NCI-H1436 (cell line): ENCODE results near the gene SERBP1.
"Not testable (repeated sequence)": the region's sequence is repeated elsewhere in the genome, so short reads cannot be mapped to it uniquely, and the experiment has no call there.

ENCODE experiments used
- DNase-seq: peaks from one replicate; lab custom pipeline; 2025; lab: John Stamatoyannopoulos, UW

Gene SERBP1

GRCh38 chr1:67405473-67406245, 24.5 kb downstream of the SERBP1 start:
- no peak for DNase-seq

GRCh38 chr1:67404212-67404620, 26.0 kb downstream of the SERBP1 start:
- DNase-seq, result no peak

- no peak for DNase-seq
These were observed 28.8 kb downstream of the SERBP1 start for GRCh38 chr1:67401443-67401842.

- not testable (repeated sequence) for DNase-seq
These were observed 30.0 kb downstream of the SERBP1 start for GRCh38 chr1:67400029-67400786.

- DNase-seq, result no peak
These were observed 30.8 kb downstream of the SERBP1 start for GRCh38 chr1:67399199-67399993.

GRCh38 chr1:67394548-67394947, 35.7 kb downstream of the SERBP1 start:
- DNase-seq, result no peak

- no peak for DNase-seq
These were observed 36.5 kb downstream of the SERBP1 start for GRCh38 chr1:67393737-67394136.

- no peak for DNase-seq
These were observed 37.0 kb downstream of the SERBP1 start for GRCh38 chr1:67393240-67393639.

- no peak for DNase-seq
These were observed 39.9 kb downstream of the SERBP1 start for GRCh38 chr1:67390041-67390887.

- no peak for DNase-seq
These were observed 46.1 kb downstream of the SERBP1 start for GRCh38 chr1:67383999-67384638.

- DNase-seq, result no peak
These were observed 47.9 kb downstream of the SERBP1 start for GRCh38 chr1:67382292-67382691.

GRCh38 chr1:67381154-67381553, 49.0 kb downstream of the SERBP1 start:
- no peak for DNase-seq

GRCh38 chr1:67377253-67377652, 52.9 kb downstream of the SERBP1 start:
- no peak for DNase-seq

- DNase-seq, result no peak
These were observed 53.8 kb downstream of the SERBP1 start for GRCh38 chr1:67376381-67376780.

- DNase-seq, result no peak
These were observed 57.3 kb downstream of the SERBP1 start for GRCh38 chr1:67372898-67373297.

GRCh38 chr1:67372136-67372535, 58.1 kb downstream of the SERBP1 start:
- no peak for DNase-seq

- DNase-seq, result no peak
These were observed 58.5 kb downstream of the SERBP1 start for GRCh38 chr1:67371681-67372080.

- DNase-seq, result no peak
These were observed 59.2 kb downstream of the SERBP1 start for GRCh38 chr1:67371043-67371442.

GRCh38 chr1:67368046-67368514, 62.1 kb downstream of the SERBP1 start:
- no peak for DNase-seq

- no peak for DNase-seq
These were observed 62.7 kb downstream of the SERBP1 start for GRCh38 chr1:67367370-67368045.
